ENCODE data around the gene RASSF6. TPM values are rescaled to one million over a fixed set of nuclear protein-coding genes. Genes with fewer than 3 reads are reported as not detected.

The RASSF6 gene
- total and polyA plus RNA-seq, 2 of the 8 experiments (the other 6 are each of a cell fraction or from before 2014, with no cell fraction given), result 0.03 to 0.28 TPM

- TF ChIP-seq CHD7 (IDR thresholded peaks at IDR 0.05; ENCODE audit: insufficient replicate concordance, low read length) (no peak), E2F6 (IDR thresholded peaks at IDR 0.05) (no peak), HDAC2 (IDR thresholded peaks at IDR 0.05; ENCODE audit: borderline replicate concordance in 1 of 2, low read depth in 2 of 2, low read length in 2 of 2) (no peak), CHD1 (IDR thresholded peaks at IDR 0.05; ENCODE audit: low read depth, low read length) (no peak), CBX8 (IDR thresholded peaks at IDR 0.05; ENCODE audit: borderline replicate concordance, low read depth, low read length) (no peak), CBX5 (IDR thresholded peaks at IDR 0.05; ENCODE audit: low read depth, low read length) (no peak), SIX5 (IDR thresholded peaks at IDR 0.05; ENCODE audit: low read depth, low read length) (no peak), NRF1 (IDR thresholded peaks at IDR 0.05; ENCODE audit: low read depth, low read length) (no peak), ZNF274 (IDR thresholded peaks at IDR 0.05; ENCODE audit: borderline replicate concordance, extremely low read depth, low read length) (no peak), CEBPB (IDR thresholded peaks at IDR 0.05; ENCODE audit: low read depth, low read length) (no peak), BACH1 (IDR thresholded peaks at IDR 0.05; ENCODE audit: low read length) (no peak)
Measured at GRCh38 chr4:73585345-73585744, 34.9 kb downstream of the RASSF6 start (continued).

Data from H1 (cell line).